Epithelial cell of proximal tubule (primary cell): ENCODE results near the gene FLYWCH1. TPM values are rescaled to one million over a fixed set of nuclear protein-coding genes. Genes with fewer than 3 reads are reported as not detected.
A peak's percentile ranks its signal among the peaks of the same experiment; 100 is the strongest.
"Not testable (repeated sequence)": the region's sequence is repeated elsewhere in the genome, so short reads cannot be mapped to it uniquely, and the experiment has no call there.

Experiments used
- DNase-seq: peaks from one replicate; pipeline ENCODE4 v3.0.0-alpha.2; 2011; ENCODE audit warnings: low read depth
- H3K4me3 ChIP-seq: 2 replicates; pipeline ENCODE4 v1.5.1; 2011; ENCODE audit warnings: low read depth, mild to moderate bottlenecking, low read length
- total RNA-seq: library from RNA; depleted of rRNA; stranded (reverse); fragments of >200 nt; gene quantifications from 2 replicates; pipeline ENCODE4 v1.2.3, GENCODE V29; 2015
- TF ChIP-seq, protein P1 (sequence below): conservative IDR thresholded peaks from 2 replicates; pipeline ENCODE4 v1.5.1; 2012; ENCODE audit warnings: low read depth, mild to moderate bottlenecking, low read length

FLYWCH1 gene
- total RNA-seq, 1 donor from 2014 or later = 47.1 TPM

DNA sequence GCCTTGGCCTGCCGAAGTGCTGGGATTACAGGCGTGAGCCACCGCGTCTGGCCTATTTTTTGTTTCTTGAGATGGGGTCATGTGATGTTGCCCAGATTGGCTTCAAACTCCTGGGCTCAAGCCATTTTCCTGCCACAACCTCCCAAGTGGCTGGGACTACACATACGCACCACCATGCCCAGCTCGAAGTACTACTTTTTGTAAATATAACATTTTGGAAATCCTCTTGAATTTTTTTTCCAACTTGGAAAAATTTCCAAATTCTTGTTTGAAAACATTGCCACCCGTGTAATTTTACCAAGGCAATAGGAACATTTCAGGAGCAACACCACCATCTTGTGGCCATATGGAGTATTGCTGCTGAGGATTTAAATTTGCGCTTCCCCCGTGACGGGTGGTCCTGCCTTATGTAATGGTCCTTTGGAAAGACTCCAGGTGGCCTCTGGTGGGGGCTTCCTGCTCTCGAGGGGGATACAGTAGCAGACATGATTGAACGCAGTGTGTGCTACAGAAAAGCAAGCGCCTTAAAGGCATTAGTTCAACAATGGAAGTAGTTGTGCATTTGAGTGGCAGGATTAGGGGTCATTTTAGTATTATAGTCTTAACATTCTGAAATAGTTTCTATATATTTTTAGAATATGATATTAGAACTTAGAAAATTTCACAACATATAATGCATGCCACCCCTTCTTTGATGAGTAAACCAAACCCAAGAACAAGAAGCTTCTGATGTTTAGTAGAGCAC lies 8.0 kb downstream of the FLYWCH1 start:
- H3K4me3 ChIP-seq = no peak overlapping the region
- TF ChIP-seq, protein P1, sequence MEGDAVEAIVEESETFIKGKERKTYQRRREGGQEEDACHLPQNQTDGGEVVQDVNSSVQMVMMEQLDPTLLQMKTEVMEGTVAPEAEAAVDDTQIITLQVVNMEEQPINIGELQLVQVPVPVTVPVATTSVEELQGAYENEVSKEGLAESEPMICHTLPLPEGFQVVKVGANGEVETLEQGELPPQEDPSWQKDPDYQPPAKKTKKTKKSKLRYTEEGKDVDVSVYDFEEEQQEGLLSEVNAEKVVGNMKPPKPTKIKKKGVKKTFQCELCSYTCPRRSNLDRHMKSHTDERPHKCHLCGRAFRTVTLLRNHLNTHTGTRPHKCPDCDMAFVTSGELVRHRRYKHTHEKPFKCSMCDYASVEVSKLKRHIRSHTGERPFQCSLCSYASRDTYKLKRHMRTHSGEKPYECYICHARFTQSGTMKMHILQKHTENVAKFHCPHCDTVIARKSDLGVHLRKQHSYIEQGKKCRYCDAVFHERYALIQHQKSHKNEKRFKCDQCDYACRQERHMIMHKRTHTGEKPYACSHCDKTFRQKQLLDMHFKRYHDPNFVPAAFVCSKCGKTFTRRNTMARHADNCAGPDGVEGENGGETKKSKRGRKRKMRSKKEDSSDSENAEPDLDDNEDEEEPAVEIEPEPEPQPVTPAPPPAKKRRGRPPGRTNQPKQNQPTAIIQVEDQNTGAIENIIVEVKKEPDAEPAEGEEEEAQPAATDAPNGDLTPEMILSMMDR = peak; percentile 80
- DNase-seq = no peak

DNA sequence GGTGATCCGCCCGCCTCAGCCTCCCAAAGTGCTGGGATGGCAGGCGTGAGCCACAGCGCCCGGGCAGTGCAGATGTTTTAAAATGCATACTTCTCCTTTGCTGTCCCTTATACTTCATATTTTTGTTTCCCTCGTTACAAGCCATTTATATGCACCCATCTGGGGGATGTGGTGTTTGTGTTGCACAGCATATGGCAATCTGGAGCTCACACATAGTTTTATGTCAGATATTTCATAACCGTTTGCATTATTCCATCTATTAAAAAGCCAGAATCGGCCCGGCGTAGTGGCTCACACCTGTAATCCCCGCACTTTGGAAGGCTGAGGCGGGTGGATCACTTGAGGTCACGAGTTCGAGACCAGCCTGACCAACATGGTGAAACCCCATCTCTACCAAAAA lies 11.8 kb downstream of the FLYWCH1 start:
- DNase-seq = no peak
- no peak overlapping the region for H3K4me3 ChIP-seq
- TF ChIP-seq, protein P1 = no peak

DNA sequence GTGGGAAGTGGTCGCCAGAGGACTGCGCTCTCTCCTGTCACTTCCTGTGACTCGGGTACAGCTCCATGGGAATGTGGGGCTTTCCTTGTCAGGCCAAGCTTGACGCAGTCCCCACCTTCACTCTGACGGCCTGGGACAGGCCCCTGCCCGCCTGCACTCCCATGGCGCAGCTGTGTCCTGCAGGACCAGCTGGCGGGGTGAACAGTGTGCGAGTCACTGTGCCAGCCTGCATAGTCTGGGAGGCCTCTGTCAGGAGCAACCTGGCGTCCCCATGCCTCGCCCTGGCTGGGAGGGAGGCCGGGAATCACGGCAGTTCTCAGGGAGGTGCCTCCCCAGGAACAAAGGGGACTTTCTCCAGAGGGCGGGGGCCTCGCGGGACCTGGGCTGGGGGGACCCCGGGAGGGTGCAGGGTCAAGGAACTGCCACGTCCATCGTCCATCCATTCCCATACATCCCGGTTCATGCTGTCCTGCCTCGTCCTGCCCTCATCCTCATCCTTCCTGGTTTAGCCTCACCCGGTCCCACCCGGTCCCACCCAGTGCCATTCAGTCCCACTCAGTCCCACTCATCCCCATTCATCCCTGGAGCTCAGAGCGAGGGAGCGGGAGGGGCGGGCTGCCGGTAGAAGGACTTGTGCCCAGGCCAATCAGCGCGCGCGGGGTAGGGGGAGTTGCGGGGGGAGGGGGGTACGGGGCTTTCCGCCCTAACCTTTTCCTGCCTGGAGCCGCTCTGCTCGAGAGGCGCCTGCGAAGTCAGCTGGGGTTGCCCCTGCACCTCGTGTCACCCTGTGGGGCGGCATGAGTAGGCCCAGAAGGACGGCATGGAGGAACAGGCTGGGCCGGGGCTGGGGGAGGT lies 13.4 kb downstream of the FLYWCH1 start:
- DNase-seq = no peak
- TF ChIP-seq, protein P1 = no peak
- no peak overlapping the region for H3K4me3 ChIP-seq

DNA sequence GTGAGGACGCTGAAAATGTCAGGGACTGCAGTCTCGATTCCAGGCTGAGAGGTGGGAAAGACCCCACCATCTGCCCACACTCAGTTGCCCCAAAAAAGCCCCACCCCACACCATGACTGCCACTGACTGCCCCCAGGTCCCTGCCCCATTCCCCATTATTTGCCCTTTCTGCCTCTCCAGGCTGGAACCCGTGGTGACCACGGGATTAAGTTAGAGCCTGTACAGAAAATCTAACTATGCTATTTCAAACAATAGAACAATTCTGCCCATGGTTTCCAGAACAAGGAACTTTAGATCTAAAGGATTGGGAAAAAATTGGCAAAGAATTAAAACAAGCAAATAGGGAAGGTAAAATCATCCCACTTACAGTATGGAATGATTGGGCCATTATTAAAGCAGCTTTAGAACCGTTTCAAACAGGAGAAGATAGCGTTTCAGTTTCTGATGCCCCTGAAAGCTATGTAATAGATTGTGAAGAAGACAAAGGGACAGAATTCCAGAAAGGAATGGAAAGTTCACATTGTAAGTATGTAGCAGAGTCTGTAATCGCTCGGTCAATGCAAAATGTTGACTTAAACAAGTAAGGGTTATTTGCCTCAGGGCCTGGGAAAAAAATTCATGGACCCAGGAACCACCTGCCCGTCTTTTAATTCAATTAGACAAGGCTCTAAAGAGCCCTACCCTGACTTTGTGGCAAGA lies 14.4 kb downstream of the FLYWCH1 start:
- TF ChIP-seq, protein P1 = no peak
- no peak overlapping the region for H3K4me3 ChIP-seq
- no peak for DNase-seq

DNA sequence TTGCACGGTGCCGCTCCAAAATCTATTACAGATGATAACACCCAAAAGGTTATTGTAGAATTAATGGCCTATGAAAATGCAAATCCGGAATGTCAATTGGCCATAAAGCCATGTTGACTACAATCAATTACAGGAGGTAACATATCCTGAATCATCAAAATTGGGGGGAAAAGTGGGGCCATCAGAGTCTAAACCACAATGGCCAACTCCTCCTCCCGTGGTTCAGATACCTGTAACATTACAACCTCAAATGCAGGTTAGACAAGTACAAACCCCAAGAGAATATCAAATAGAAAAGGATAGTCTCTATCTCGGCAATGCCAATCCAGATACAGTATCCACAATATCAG lies 14.9 kb downstream of the FLYWCH1 start:
- DNase-seq = no peak
- H3K4me3 ChIP-seq = peak overlapping the region; percentile 23
- TF ChIP-seq, protein P1 = no peak

DNA sequence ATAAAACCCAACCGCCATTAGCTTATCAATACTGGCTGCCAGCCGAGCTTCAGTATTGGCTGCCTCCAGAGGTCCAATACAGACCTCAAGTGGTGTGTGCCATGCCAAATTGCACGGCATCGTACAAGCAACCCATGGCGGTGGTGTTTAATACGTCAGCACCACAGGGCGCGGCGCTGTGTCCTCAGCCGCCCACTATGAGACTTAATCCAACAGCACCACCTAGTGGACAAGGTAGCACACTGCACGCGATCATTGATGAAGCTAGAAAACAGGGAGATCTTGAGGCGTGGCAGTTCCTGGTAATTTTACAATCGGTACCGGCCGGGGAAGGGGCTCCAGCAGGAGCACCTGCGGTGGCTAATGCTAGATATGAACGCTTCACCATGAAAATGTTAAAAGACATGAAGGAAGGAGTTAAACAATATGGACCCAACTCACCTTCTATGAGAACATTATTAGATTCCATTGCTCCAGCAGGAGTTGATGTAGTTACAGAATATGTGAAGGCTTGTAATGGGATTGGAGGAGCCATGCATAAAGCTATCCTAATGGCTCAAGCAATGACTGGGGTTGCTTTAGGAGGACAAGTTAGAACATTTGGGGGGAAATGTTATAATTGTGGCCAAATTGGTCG lies 15.4 kb downstream of the FLYWCH1 start:
- peak overlapping the region; percentile 23 for H3K4me3 ChIP-seq
- no peak for DNase-seq
- TF ChIP-seq, protein P1 = peak; percentile 93

DNA sequence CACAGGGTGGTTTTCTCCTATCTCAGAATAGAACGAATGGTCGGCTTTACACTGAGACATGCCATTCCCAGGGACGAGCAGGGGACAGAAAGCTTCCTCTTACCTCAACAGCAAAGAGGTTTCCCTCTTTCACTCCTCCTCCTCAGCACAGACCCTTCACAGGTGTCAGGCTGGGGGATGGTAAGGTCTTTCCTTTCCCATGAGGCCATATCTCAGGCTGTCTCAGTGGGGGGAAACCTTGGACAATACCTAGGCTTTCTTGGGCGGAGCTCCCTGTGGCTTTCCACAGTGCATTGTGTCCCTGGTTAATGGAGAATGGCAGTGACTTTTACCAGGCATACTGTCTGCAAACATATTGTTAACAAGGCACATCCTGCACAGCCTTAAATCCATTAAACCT lies 16.4 kb downstream of the FLYWCH1 start:
- H3K4me3 ChIP-seq, DNase-seq: not testable (repeated sequence)
